Measurements from ENCODE around the gene SAG. TPM values are rescaled to one million over a fixed set of nuclear protein-coding genes. Genes with fewer than 3 reads are reported as not detected.

Gene SAG
- total RNA-seq, 4 donors from 2014 or later, result 0.10 TPM; not detected in 3

- DNase-seq (no peak), ATAC-seq (no peak)
- Histone ChIP-seq H3K27ac (no peak overlapping the region), H3K4me1 (peaks cover 23 to 25% of the 10 kb centered on the region in 2 donors), H3K9me3 (no peaks in the 10 kb centered on the region), H3K27me3 (no peaks in the 10 kb centered on the region), H3K4me3 (no peak overlapping the region), H3K36me3 (no peaks in the 10 kb centered on the region)
- in situ Hi-C loops (cut with MboI; ENCODE audit: low sequenced_read_pairs in 4 of 4) (loop anchor here in 1 of 4 donors (5.0 kb wide), 1 partner anchor 97 kb away; no protein-coding TSS in a partner anchor), intact Hi-C loops (cut with DNase I; ENCODE audit: low total_unique reads) (loop anchor here (10.0 kb wide), 1 partner anchor 214 kb away; the partner anchor contains the start of gene USP40)
- TF ChIP-seq POLR2A (IDR thresholded peaks at IDR 0.05), result no peak
- no peak for TF ChIP-seq CTCF (IDR thresholded peaks at IDR 0.05 in 4 of 5, conservative IDR thresholded peaks at IDR 0.05 in 1 of 5)
Observed at GRCh38 chr2:233350708-233351107, 43.1 kb downstream of the SAG start.

GRCh38 chr2:233351423-233351822 is 43.8 kb downstream of the SAG start:
- peaks cover 23 to 31% of the 10 kb centered on the region in 2 donors for H3K4me1 ChIP-seq
- in situ Hi-C loops (cut with MboI; ENCODE audit: low sequenced_read_pairs in 4 of 4), result loop anchor here in 1 of 4 donors (5.0 kb wide), 1 partner anchor 96 kb away; no protein-coding TSS in a partner anchor
- no peak overlapping the region for H3K27ac ChIP-seq
- H3K4me3 ChIP-seq, result no peak overlapping the region
- no peaks in the 10 kb centered on the region for H3K36me3 ChIP-seq
- intact Hi-C loops (cut with DNase I; ENCODE audit: low total_unique reads), result loop anchor here (10.0 kb wide), 1 partner anchor 213 kb away; the partner anchor contains the start of gene USP40
- no peaks in the 10 kb centered on the region for H3K9me3 ChIP-seq
- H3K27me3 ChIP-seq, result no peaks in the 10 kb centered on the region
- no peak for ATAC-seq
- TF ChIP-seq CTCF (IDR thresholded peaks at IDR 0.05 in 4 of 5, conservative IDR thresholded peaks at IDR 0.05 in 1 of 5), result no peak
- no peak for TF ChIP-seq POLR2A (IDR thresholded peaks at IDR 0.05)
- DNase-seq, result no peak

- Histone ChIP-seq H3K9me3 (no peaks in the 10 kb centered on the region), H3K4me3 (no peak overlapping the region), H3K36me3 (no peaks in the 10 kb centered on the region), H3K27me3 (no peaks in the 10 kb centered on the region), H3K4me1 (peaks cover 23 to 36% of the 10 kb centered on the region in 2 donors), H3K27ac (no peak overlapping the region)
- no peak for ATAC-seq
- intact Hi-C loops (cut with DNase I; ENCODE audit: low total_unique reads) (loop anchor here (10.0 kb wide), 1 partner anchor 213 kb away; the partner anchor contains the start of gene USP40), in situ Hi-C loops (cut with MboI; ENCODE audit: low sequenced_read_pairs in 4 of 4) (loop anchor here in 1 of 4 donors (5.0 kb wide), 1 partner anchor 95 kb away; no protein-coding TSS in a partner anchor)
- TF ChIP-seq CTCF (IDR thresholded peaks at IDR 0.05 in 4 of 5, conservative IDR thresholded peaks at IDR 0.05 in 1 of 5), result no peak
- no peak for TF ChIP-seq POLR2A (IDR thresholded peaks at IDR 0.05)
- no peak for DNase-seq
Observed at GRCh38 chr2:233352141-233352842, 44.7 kb downstream of the SAG start.

- Histone ChIP-seq H3K36me3 (no peaks in the 10 kb centered on the region), H3K9me3 (no peaks in the 10 kb centered on the region), H3K27me3 (no peaks in the 10 kb centered on the region), H3K4me3 (peak overlapping the region in 2 of 4 donors; percentile 44 to 67), H3K27ac (peak overlapping the region in 1 of 4 donors; percentile 49), H3K4me1 (peaks cover 23 to 36% of the 10 kb centered on the region in 2 donors)
- DNase-seq (peak in 1 of 2 donors; percentile 30), ATAC-seq (no peak)
- no peak for TF ChIP-seq POLR2A (IDR thresholded peaks at IDR 0.05)
- TF ChIP-seq CTCF (IDR thresholded peaks at IDR 0.05 in 4 of 5, conservative IDR thresholded peaks at IDR 0.05 in 1 of 5), result no peak
- in situ Hi-C loops (cut with MboI; ENCODE audit: low sequenced_read_pairs in 4 of 4), result loop anchor here in 1 of 4 donors (5.0 kb wide), 1 partner anchor 94 kb away; no protein-coding TSS in a partner anchor
- intact Hi-C loops (cut with DNase I; ENCODE audit: low total_unique reads), result loop anchor here (10.0 kb wide), 1 partner anchor 212 kb away; the partner anchor contains the start of gene USP40
Observed at GRCh38 chr2:233353101-233353768, 45.6 kb downstream of the SAG start.

All from gastrocnemius medialis (tissue), 4 donors.